SK-N-SH (cell line): Measurements from ENCODE around the gene CRTC2. TPM values are rescaled to one million over a fixed set of nuclear protein-coding genes. Genes with fewer than 3 reads are reported as not detected.

Source experiments
- CTCF ChIA-PET: fragments of 300-600, 350-600 bp; formaldehyde crosslinking; extraction: SDS; loops from one replicate; lab custom pipeline; 2021; lab: Yijun Ruan, JAX
- POLR2A ChIA-PET: fragments of 350-600 bp; sonication (Branson Sonifier 250); formaldehyde crosslinking; extraction: SDS; loops from one replicate; lab custom pipeline; 2020; ENCODE audit warnings: antibody characterized with exemption, inconsistent platforms; lab: Yijun Ruan, JAX
- DNase-seq: peaks from one replicate; pipeline ENCODE4 v3.0.0; 2012
- H2AFZ ChIP-seq: fragments of 200-600 bp; sonication (generic); 2 replicates; pipeline ENCODE4 v1.8.1; 2016; ENCODE audit warnings: antibody characterized with exemption, mild to moderate bottlenecking, low read depth
- H3F3A ChIP-seq: fragments of 200-600 bp; sonication (generic); replicated peaks from 2 replicates; pipeline ENCODE3; 2016; ENCODE audit warnings: antibody characterized with exemption, mild to moderate bottlenecking; ENCODE audit not compliant: insufficient read depth
- H3K27ac ChIP-seq, 2 experiments: fragments of 200-500 bp in 1 of 2; fragments of 200-600 bp in 1 of 2; sonication (Bioruptor generic) in 1 of 2; sonication (generic), shearing (Covaris generic) in 1 of 2; 2 replicates each; pipeline versions ENCODE4 v1.5.1 to v1.6.1; 2014 to 2016; ENCODE audit warnings: low read depth in 2 of 2, inconsistent platforms in 1 of 2, low read length in 1 of 2, mild to moderate bottlenecking in 1 of 2, mixed read lengths in 1 of 2
- H3K27me3 ChIP-seq: fragments of 200-600 bp; sonication (generic), shearing (Covaris generic); 2 replicates; pipeline ENCODE4 v1.6.1; 2016; ENCODE audit warnings: mixed run types; ENCODE audit not compliant: insufficient read depth
- H3K36me3 ChIP-seq, 2 experiments: fragments of 200-500 bp in 1 of 2; fragments of 200-600 bp in 1 of 2; sonication (Bioruptor generic) in 1 of 2; sonication (generic) in 1 of 2; replicated peaks in 1 of 2; 2 replicates each; pipeline versions ENCODE3 to v1.5.1; 2014 to 2016; ENCODE audit warnings: low read length in 1 of 2, mild to moderate bottlenecking in 1 of 2; ENCODE audit not compliant: insufficient read depth in 2 of 2, control insufficient read depth in 1 of 2
- H3K4me1 ChIP-seq, 2 experiments: fragments of 200-500 bp in 1 of 2; fragments of 200-600 bp in 1 of 2; sonication (Bioruptor generic) in 1 of 2; sonication (generic), shearing (Covaris generic) in 1 of 2; 2 replicates each; pipeline versions ENCODE4 v1.5.1 to v1.6.1; 2014 to 2016; ENCODE audit warnings: low read depth in 1 of 2, low read length in 1 of 2, mixed run types in 1 of 2; ENCODE audit not compliant: insufficient read depth in 2 of 2, control insufficient read depth in 1 of 2
- H3K4me2 ChIP-seq: fragments of 200-600 bp; sonication (generic), shearing (Covaris generic); 2 replicates; pipeline ENCODE4 v1.6.1; 2017; ENCODE audit warnings: mixed run types
- H3K4me3 ChIP-seq, 2 experiments: fragments of 200-500 bp in 1 of 2; fragments of 200-600 bp in 1 of 2; sonication (Bioruptor generic) in 1 of 2; sonication (generic), shearing (Covaris generic) in 1 of 2; 2 replicates each; pipeline versions ENCODE4 v1.5.1 to v1.8.1; 2014 to 2016; ENCODE audit warnings: low read depth in 2 of 2, inconsistent platforms in 1 of 2, low read length in 1 of 2, mild to moderate bottlenecking in 1 of 2, mixed read lengths in 1 of 2, moderate library complexity in 1 of 2
- H3K79me2 ChIP-seq: fragments of 200-600 bp; sonication (generic); 2 replicates; pipeline ENCODE4 v1.8.1; 2017; ENCODE audit warnings: mild to moderate bottlenecking; ENCODE audit not compliant: insufficient read depth
- H3K9ac ChIP-seq: fragments of 200-600 bp; sonication (generic); 2 replicates; pipeline ENCODE4 v1.6.1; 2017; ENCODE audit warnings: mixed run types
- H3K9me2 ChIP-seq: fragments of 200-600 bp; sonication (generic); 2 replicates; pipeline ENCODE4 v1.6.1; 2017; ENCODE audit warnings: mixed run types
- H3K9me3 ChIP-seq: fragments of 200-600 bp; sonication (generic); 2 replicates; pipeline ENCODE4 v1.6.1; 2017; ENCODE audit warnings: mixed run types, mild to moderate bottlenecking, moderate library complexity
- H4K20me1 ChIP-seq: fragments of 200-600 bp; sonication (generic); 2 replicates; pipeline ENCODE4 v1.6.1; 2017; ENCODE audit warnings: mild to moderate bottlenecking, mixed run types; ENCODE audit not compliant: insufficient read depth
- EP300 ChIP-seq, 2 experiments: IDR thresholded peaks; 2 replicates each; pipeline versions ENCODE4 v1.4.0 to v1.6.1; 2012; ENCODE audit warnings: borderline replicate concordance in 1 of 2, low read depth in 1 of 2, low read length in 1 of 2
- EZH2phosphoT487 ChIP-seq: fragments of 200-600 bp; sonication (generic); IDR thresholded peaks from 2 replicates; pipeline ENCODE4 v1.6.1; 2017; ENCODE audit warnings: low read depth, mixed run types, mild to moderate bottlenecking, antibody characterized with exemption, moderate library complexity, borderline replicate concordance
- FOSL2 ChIP-seq: IDR thresholded peaks from 2 replicates; pipeline ENCODE4 v1.4.0; 2012; ENCODE audit warnings: low read depth, mild to moderate bottlenecking, moderate library complexity, borderline replicate concordance
- FOXM1 ChIP-seq: IDR thresholded peaks from 2 replicates; pipeline ENCODE4 v1.4.0; 2012; ENCODE audit warnings: low read depth, mild to moderate bottlenecking
- IRF3 ChIP-seq: fragments of 150-350 bp; IDR thresholded peaks from 2 replicates; pipeline ENCODE4 v1.6.1; 2016; ENCODE audit warnings: mild to moderate bottlenecking, low read depth, low read length
- JUND ChIP-seq: IDR thresholded peaks from 2 replicates; pipeline ENCODE4 v1.4.0; 2012
- NRF1 ChIP-seq: IDR thresholded peaks from 2 replicates; pipeline ENCODE4 v1.6.1; 2012; ENCODE audit warnings: low read depth, mild to moderate bottlenecking, low read length
- POLR2AphosphoS5 ChIP-seq: IDR thresholded peaks from 2 replicates; pipeline ENCODE4 v1.6.1; 2012; ENCODE audit warnings: low read depth, low read length
- RAD21 ChIP-seq: IDR thresholded peaks from 2 replicates; pipeline ENCODE4 v1.6.1; 2012; ENCODE audit warnings: mild to moderate bottlenecking, low read length
- RCOR1 ChIP-seq: fragments of 150-350 bp; IDR thresholded peaks from 2 replicates; pipeline ENCODE4 v1.6.1; 2017; ENCODE audit warnings: antibody characterized with exemption, low read length
- SIN3A ChIP-seq: IDR thresholded peaks from 2 replicates; pipeline ENCODE4 v1.6.1; 2012; ENCODE audit warnings: low read depth, mild to moderate bottlenecking, low read length, moderate library complexity, borderline replicate concordance
- SMC3 ChIP-seq: IDR thresholded peaks from 2 replicates; pipeline ENCODE4 v1.6.1; 2012; ENCODE audit warnings: low read depth, low read length, improper control_type of control experiment
- TAF1 ChIP-seq: IDR thresholded peaks from 2 replicates; pipeline ENCODE4 v1.6.1; 2012; ENCODE audit warnings: low read depth, mild to moderate bottlenecking, low read length, moderate library complexity, borderline replicate concordance
- TCF12 ChIP-seq: IDR thresholded peaks from 2 replicates; pipeline ENCODE4 v1.4.0; 2012
- USF1 ChIP-seq: IDR thresholded peaks from 2 replicates; pipeline ENCODE4 v1.4.0; 2012; ENCODE audit warnings: low read depth, borderline replicate concordance
- ZBTB33 ChIP-seq: IDR thresholded peaks from 2 replicates; pipeline ENCODE4 v1.4.0; 2012; ENCODE audit warnings: low read depth, borderline replicate concordance
- WGBS: methylation state at CpG from one replicate; pipeline ENCODE4 v1.1.6; 2017; ENCODE audit warnings: low lambda C conversion rate; 5-methylcytosine and 5-hydroxymethylcytosine counted together
- polyA plus RNA-seq, 3 experiments: library from polyadenylated mRNA; depleted of rRNA; stranded (reverse); fragments of >200 nt; gene quantifications; 2 replicates each; pipeline ENCODE4 v1.2.3, GENCODE V29; 2012
- TF ChIP-seq, protein P1 (sequence below): IDR thresholded peaks from 2 replicates; pipeline ENCODE4; 2012
- TF ChIP-seq, protein P2 (sequence below): IDR thresholded peaks from 2 replicates; pipeline ENCODE4 v1.6.1; 2012; ENCODE audit warnings: mild to moderate bottlenecking, low read depth, low read length, moderate library complexity

The CRTC2 gene
- polyA plus RNA-seq, 1 of the 3 experiments (the other 2 are of a cell fraction) = 25.5 TPM

DNA sequence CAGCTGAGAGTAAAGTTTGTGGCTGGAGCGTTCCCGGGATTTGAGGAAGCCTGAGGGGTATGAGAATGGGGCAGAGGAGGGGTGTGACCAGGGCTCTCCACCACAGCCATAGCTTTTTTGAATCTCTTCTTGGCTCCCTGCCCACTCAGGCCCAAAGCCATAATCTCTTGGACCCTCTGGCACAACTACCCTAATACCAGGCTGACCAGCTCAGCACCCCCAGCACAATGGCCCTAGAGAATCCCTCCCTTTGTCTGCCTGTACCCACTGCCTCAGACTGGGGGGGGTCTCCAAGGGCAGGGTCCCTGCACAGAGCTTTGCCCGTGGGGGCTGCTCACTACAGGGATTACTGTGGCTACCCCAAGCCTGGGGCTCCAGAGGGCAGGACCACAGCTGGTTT, 19.4 kb downstream of the CRTC2 start:
- peak; percentile 23 for DNase-seq
- H3K36me3 ChIP-seq = peaks cover 7 to 71% of the 10 kb centered on the region in 2 experiments
- H2AFZ ChIP-seq = no peak overlapping the region
- POLR2A ChIA-PET = interaction anchor here (1.3 to 1.6 kb wide), 2 partner anchors 8 to 29 kb away, joined by 3 to 6 read pairs; partner anchors contain the start of gene CREB3L4
- H3F3A ChIP-seq = no peaks in the 10 kb centered on the region
- no peak overlapping the region for H3K4me3 ChIP-seq
- 89% methylated on average over 2 of the region's 3 CpGs for WGBS
- H3K4me2 ChIP-seq = no peak overlapping the region
- H3K79me2 ChIP-seq = peaks cover 4% of the 10 kb centered on the region; the same call in 1 of the 2 replicates
- no peaks in the 10 kb centered on the region for H3K9me3 ChIP-seq
- H3K9ac ChIP-seq = no peak overlapping the region
- no peaks in the 10 kb centered on the region for H3K27me3 ChIP-seq
- no peak for TF ChIP-seq FOXM1
- no peak for TF ChIP-seq EZH2phosphoT487
- no peak for TF ChIP-seq ZBTB33
- TF ChIP-seq EP300 (IDR thresholded peaks at IDR 0.05; ENCODE audit: borderline replicate concordance in 1 of 2, low read depth in 1 of 2, low read length in 1 of 2) = no peak
- TF ChIP-seq JUND = no peak
- no peak for TF ChIP-seq TAF1
- no peak for TF ChIP-seq RCOR1
- no peak for TF ChIP-seq IRF3
- no peak for TF ChIP-seq TCF12
- TF ChIP-seq, protein P1, sequence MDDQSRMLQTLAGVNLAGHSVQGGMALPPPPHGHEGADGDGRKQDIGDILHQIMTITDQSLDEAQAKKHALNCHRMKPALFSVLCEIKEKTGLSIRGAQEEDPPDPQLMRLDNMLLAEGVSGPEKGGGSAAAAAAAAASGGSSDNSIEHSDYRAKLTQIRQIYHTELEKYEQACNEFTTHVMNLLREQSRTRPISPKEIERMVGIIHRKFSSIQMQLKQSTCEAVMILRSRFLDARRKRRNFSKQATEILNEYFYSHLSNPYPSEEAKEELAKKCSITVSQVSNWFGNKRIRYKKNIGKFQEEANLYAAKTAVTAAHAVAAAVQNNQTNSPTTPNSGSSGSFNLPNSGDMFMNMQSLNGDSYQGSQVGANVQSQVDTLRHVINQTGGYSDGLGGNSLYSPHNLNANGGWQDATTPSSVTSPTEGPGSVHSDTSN = no peak
- TF ChIP-seq, protein P2, sequence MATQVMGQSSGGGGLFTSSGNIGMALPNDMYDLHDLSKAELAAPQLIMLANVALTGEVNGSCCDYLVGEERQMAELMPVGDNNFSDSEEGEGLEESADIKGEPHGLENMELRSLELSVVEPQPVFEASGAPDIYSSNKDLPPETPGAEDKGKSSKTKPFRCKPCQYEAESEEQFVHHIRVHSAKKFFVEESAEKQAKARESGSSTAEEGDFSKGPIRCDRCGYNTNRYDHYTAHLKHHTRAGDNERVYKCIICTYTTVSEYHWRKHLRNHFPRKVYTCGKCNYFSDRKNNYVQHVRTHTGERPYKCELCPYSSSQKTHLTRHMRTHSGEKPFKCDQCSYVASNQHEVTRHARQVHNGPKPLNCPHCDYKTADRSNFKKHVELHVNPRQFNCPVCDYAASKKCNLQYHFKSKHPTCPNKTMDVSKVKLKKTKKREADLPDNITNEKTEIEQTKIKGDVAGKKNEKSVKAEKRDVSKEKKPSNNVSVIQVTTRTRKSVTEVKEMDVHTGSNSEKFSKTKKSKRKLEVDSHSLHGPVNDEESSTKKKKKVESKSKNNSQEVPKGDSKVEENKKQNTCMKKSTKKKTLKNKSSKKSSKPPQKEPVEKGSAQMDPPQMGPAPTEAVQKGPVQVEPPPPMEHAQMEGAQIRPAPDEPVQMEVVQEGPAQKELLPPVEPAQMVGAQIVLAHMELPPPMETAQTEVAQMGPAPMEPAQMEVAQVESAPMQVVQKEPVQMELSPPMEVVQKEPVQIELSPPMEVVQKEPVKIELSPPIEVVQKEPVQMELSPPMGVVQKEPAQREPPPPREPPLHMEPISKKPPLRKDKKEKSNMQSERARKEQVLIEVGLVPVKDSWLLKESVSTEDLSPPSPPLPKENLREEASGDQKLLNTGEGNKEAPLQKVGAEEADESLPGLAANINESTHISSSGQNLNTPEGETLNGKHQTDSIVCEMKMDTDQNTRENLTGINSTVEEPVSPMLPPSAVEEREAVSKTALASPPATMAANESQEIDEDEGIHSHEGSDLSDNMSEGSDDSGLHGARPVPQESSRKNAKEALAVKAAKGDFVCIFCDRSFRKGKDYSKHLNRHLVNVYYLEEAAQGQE = no peak
- no peak for TF ChIP-seq FOSL2
- TF ChIP-seq POLR2AphosphoS5 = no peak
- TF ChIP-seq SIN3A = no peak
- no peak for TF ChIP-seq RAD21
- no peak for TF ChIP-seq NRF1
- no peak for TF ChIP-seq USF1
- TF ChIP-seq SMC3 = no peak
- H3K9me2 ChIP-seq = no peaks in the 10 kb centered on the region
- peaks cover 0 to under 1% of the 10 kb centered on the region in 2 experiments; a peak in 1 of 4 replicates for H3K4me1 ChIP-seq
- CTCF ChIA-PET = interaction anchor here (1.1 to 2.0 kb wide), 4 partner anchors 7 to 118 kb away, joined by 3 to 7 read pairs (median 6); partner anchors contain the start of gene RAB13
- H4K20me1 ChIP-seq = no peaks in the 10 kb centered on the region
- H3K27ac ChIP-seq = no peak overlapping the region
